ENCODE results near the gene FGF6.

The FGF6 gene

DNA sequence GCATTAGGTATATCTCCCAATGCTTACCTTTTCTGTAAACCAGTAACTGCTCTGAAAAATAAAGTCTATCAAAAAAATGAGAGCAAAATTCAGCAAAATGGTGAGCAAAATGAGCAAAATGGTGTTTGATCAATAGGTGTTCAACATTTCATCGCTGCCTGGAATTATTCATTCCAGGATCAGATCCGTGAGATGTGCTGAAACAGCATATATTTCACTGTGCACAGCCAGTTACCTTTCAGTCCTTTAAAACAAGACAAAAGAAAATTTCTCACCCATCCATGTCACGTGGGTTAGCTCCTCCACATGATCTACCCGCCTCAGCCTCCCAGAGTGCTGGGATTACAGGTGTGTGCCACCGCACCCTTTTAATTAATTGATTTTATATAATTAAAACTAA lies 58.0 kb downstream of the FGF6 start:
- Histone ChIP-seq H3K9me3 (ENCODE audit: control insufficient read depth, low read depth, low read length) (no peaks in the 10 kb centered on the region), H3K4me3 (ENCODE audit: low read length) (no peak overlapping the region), H3K9ac (ENCODE audit: low read length) (no peak overlapping the region), H3K4me1 (ENCODE audit: control insufficient read depth, low read depth, low read length) (no peaks in the 10 kb centered on the region), H3K27ac (ENCODE audit: low read length) (no peak overlapping the region), H3K36me3 (ENCODE audit: control insufficient read depth, low read depth, low read length) (no peaks in the 10 kb centered on the region), H3K27me3 (ENCODE audit: control insufficient read depth, insufficient read depth, low read length) (no peaks in the 10 kb centered on the region)

DNA sequence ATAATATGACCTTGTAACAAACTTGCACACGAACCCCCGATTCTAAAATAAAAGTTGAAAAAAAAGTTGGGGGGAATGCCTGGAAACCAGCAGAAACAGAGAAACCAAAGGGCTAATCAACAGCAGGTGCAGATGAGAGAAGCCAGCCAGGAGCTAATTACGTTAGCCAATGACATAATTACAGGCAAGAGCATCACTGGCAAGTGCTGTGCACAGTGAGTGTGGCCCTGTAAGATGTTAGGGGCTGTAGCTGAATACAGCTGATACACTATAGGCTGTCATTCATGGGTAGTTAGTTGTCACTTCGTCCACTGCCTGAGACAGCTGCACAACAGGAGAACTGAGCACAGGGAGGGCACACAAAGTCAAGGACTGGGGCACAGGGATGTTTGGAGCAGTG lies 58.8 kb downstream of the FGF6 start:
- Histone ChIP-seq H3K9ac (ENCODE audit: low read length) (no peak overlapping the region), H3K27me3 (ENCODE audit: control insufficient read depth, insufficient read depth, low read length) (no peaks in the 10 kb centered on the region), H3K4me3 (ENCODE audit: low read length) (no peak overlapping the region), H3K4me1 (ENCODE audit: control insufficient read depth, low read depth, low read length) (no peaks in the 10 kb centered on the region), H3K9me3 (ENCODE audit: control insufficient read depth, low read depth, low read length) (no peaks in the 10 kb centered on the region), H3K36me3 (ENCODE audit: control insufficient read depth, low read depth, low read length) (no peaks in the 10 kb centered on the region), H3K27ac (ENCODE audit: low read length) (no peak overlapping the region)

All from iPS-18a (cell line).